Liver (tissue), 3 donors: ENCODE results near the gene ANKRD28.

Experiments used
- EGR1 ChIP-seq, 2 donors: IDR thresholded peaks; 2 replicates each; pipeline ENCODE4 v1.6.1; 2016 to 2018; ENCODE audit warnings: antibody characterized with exemption in 2 of 2, low read depth in 2 of 2
- FOXA1 ChIP-seq: IDR thresholded peaks from 2 replicates; pipeline ENCODE4 v1.6.1; 2016; ENCODE audit warnings: antibody characterized with exemption
- GABPA ChIP-seq, 2 donors: IDR thresholded peaks in 1 of 2; conservative IDR thresholded peaks in 1 of 2; 2 replicates each; pipeline ENCODE4 v1.6.1; 2016; ENCODE audit warnings: antibody characterized with exemption in 2 of 2, mild to moderate bottlenecking in 1 of 2, moderate library complexity in 1 of 2
- HNF4A ChIP-seq, 2 donors: conservative IDR thresholded peaks; 2 replicates each; pipeline ENCODE4 v1.6.1; 2016; ENCODE audit warnings: antibody characterized with exemption in 2 of 2, mild to moderate bottlenecking in 2 of 2
- JUND ChIP-seq, 2 donors: IDR thresholded peaks; 2 replicates each; pipeline ENCODE4 v1.6.1; 2016; ENCODE audit warnings: antibody characterized with exemption in 2 of 2
- RAD21 ChIP-seq, 2 donors: IDR thresholded peaks; 2 replicates each; pipeline ENCODE4 v1.6.1; 2016; ENCODE audit warnings: antibody characterized with exemption in 2 of 2, mild to moderate bottlenecking in 2 of 2
- SP1 ChIP-seq: IDR thresholded peaks from 2 replicates; pipeline ENCODE4 v1.6.1; 2018; ENCODE audit warnings: antibody characterized with exemption, mild to moderate bottlenecking
- TAF1 ChIP-seq: conservative IDR thresholded peaks from 2 replicates; pipeline ENCODE4 v1.6.1; 2016; ENCODE audit warnings: antibody characterized with exemption, mild to moderate bottlenecking
- YY1 ChIP-seq: IDR thresholded peaks from 2 replicates; pipeline ENCODE4 v1.6.1; 2016; ENCODE audit warnings: antibody characterized with exemption, mild to moderate bottlenecking
- TF ChIP-seq, protein P1 (sequence below): fragments of 150-350 bp; IDR thresholded peaks from 2 replicates; pipeline ENCODE4 v1.5.1; 2017; ENCODE audit warnings: improper control_type of control experiment, low read depth, low read length; ENCODE audit not compliant: missing input control
- TF ChIP-seq, protein P2 (sequence below): IDR thresholded peaks from 2 replicates; pipeline ENCODE4 v1.6.1; 2016; ENCODE audit warnings: antibody characterized with exemption
- TF ChIP-seq, protein P3 (sequence below): IDR thresholded peaks from 2 replicates; pipeline ENCODE4 v1.6.1; 2016; ENCODE audit warnings: antibody characterized with exemption, mild to moderate bottlenecking
- TF ChIP-seq, protein P4 (sequence below): IDR thresholded peaks from 2 replicates; pipeline ENCODE4 v1.6.1; 2016; ENCODE audit warnings: antibody characterized with exemption
- TF ChIP-seq, protein P5 (sequence below): IDR thresholded peaks from 2 replicates; pipeline ENCODE4 v1.6.1; 2016; ENCODE audit warnings: antibody characterized with exemption
- donor health status: healthy.
- donor health status: healthy.

DNA sequence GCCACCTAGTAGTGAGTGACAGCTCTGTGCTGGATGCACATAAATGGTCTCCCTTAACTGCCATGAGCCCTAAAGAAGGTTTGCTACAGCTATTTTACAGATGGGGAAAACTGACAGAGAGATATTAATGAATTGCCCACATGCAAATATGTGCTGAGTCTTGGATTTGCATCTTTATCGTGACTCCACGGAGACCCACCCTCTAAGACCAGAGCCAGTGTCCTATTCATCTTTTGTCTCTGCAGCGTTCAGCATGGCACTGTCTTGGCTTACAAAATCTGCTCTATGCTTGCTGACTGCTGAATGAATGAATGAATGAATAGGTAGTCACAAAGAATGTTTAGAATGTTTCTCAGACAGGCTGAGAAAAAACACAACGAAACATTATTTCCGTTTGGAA, 147.9 kb downstream of the ANKRD28 start:
- TF ChIP-seq JUND (IDR thresholded peaks at IDR 0.05): no peak
- TF ChIP-seq, protein P1, sequence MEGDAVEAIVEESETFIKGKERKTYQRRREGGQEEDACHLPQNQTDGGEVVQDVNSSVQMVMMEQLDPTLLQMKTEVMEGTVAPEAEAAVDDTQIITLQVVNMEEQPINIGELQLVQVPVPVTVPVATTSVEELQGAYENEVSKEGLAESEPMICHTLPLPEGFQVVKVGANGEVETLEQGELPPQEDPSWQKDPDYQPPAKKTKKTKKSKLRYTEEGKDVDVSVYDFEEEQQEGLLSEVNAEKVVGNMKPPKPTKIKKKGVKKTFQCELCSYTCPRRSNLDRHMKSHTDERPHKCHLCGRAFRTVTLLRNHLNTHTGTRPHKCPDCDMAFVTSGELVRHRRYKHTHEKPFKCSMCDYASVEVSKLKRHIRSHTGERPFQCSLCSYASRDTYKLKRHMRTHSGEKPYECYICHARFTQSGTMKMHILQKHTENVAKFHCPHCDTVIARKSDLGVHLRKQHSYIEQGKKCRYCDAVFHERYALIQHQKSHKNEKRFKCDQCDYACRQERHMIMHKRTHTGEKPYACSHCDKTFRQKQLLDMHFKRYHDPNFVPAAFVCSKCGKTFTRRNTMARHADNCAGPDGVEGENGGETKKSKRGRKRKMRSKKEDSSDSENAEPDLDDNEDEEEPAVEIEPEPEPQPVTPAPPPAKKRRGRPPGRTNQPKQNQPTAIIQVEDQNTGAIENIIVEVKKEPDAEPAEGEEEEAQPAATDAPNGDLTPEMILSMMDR: no peak
- TF ChIP-seq YY1: no peak
- TF ChIP-seq, protein P2, sequence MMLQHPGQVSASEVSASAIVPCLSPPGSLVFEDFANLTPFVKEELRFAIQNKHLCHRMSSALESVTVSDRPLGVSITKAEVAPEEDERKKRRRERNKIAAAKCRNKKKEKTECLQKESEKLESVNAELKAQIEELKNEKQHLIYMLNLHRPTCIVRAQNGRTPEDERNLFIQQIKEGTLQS: no peak
- TF ChIP-seq RAD21 (IDR thresholded peaks at IDR 0.05): no peak
- TF ChIP-seq, protein P3, sequence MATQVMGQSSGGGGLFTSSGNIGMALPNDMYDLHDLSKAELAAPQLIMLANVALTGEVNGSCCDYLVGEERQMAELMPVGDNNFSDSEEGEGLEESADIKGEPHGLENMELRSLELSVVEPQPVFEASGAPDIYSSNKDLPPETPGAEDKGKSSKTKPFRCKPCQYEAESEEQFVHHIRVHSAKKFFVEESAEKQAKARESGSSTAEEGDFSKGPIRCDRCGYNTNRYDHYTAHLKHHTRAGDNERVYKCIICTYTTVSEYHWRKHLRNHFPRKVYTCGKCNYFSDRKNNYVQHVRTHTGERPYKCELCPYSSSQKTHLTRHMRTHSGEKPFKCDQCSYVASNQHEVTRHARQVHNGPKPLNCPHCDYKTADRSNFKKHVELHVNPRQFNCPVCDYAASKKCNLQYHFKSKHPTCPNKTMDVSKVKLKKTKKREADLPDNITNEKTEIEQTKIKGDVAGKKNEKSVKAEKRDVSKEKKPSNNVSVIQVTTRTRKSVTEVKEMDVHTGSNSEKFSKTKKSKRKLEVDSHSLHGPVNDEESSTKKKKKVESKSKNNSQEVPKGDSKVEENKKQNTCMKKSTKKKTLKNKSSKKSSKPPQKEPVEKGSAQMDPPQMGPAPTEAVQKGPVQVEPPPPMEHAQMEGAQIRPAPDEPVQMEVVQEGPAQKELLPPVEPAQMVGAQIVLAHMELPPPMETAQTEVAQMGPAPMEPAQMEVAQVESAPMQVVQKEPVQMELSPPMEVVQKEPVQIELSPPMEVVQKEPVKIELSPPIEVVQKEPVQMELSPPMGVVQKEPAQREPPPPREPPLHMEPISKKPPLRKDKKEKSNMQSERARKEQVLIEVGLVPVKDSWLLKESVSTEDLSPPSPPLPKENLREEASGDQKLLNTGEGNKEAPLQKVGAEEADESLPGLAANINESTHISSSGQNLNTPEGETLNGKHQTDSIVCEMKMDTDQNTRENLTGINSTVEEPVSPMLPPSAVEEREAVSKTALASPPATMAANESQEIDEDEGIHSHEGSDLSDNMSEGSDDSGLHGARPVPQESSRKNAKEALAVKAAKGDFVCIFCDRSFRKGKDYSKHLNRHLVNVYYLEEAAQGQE: no peak
- no peak for TF ChIP-seq GABPA (IDR thresholded peaks at IDR 0.05 in 1 of 2, conservative IDR thresholded peaks at IDR 0.05 in 1 of 2)
- TF ChIP-seq FOXA1: no peak
- TF ChIP-seq, protein P4, sequence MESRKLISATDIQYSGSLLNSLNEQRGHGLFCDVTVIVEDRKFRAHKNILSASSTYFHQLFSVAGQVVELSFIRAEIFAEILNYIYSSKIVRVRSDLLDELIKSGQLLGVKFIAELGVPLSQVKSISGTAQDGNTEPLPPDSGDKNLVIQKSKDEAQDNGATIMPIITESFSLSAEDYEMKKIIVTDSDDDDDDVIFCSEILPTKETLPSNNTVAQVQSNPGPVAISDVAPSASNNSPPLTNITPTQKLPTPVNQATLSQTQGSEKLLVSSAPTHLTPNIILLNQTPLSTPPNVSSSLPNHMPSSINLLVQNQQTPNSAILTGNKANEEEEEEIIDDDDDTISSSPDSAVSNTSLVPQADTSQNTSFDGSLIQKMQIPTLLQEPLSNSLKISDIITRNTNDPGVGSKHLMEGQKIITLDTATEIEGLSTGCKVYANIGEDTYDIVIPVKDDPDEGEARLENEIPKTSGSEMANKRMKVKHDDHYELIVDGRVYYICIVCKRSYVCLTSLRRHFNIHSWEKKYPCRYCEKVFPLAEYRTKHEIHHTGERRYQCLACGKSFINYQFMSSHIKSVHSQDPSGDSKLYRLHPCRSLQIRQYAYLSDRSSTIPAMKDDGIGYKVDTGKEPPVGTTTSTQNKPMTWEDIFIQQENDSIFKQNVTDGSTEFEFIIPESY: no peak
- TF ChIP-seq TAF1: no peak
- TF ChIP-seq SP1: no peak
- TF ChIP-seq, protein P5, sequence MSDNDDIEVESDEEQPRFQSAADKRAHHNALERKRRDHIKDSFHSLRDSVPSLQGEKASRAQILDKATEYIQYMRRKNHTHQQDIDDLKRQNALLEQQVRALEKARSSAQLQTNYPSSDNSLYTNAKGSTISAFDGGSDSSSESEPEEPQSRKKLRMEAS: no peak
- TF ChIP-seq HNF4A (conservative IDR thresholded peaks at IDR 0.05): no peak
- no peak for TF ChIP-seq EGR1 (IDR thresholded peaks at IDR 0.05; ENCODE audit: low read depth in 2 of 2)
